DMS79 treated with DMSO at 0.1 percent for 48 hours (cell line): ENCODE data around the gene PRKAR2A.

Experiments
- DNase-seq: peaks from one replicate; lab custom pipeline; 2025; lab: John Stamatoyannopoulos, UW

The PRKAR2A gene

GRCh38 chr3:48847504-48848423 lies at the start of gene PRKAR2A:
PRKAR2A (minus strand) TSS chr3:48847874; CDS start chr3:48847596, 278 bp downstream.
- DNase-seq: peak; percentile 35

- no peak for DNase-seq
Measured at GRCh38 chr3:48896936-48897335, 49.3 kb upstream of the PRKAR2A start.

GRCh38 chr3:48894516-48894915 lies 46.8 kb upstream of the PRKAR2A start:
- DNase-seq: no peak

- DNase-seq: no peak
Measured at GRCh38 chr3:48891606-48892005, 43.9 kb upstream of the PRKAR2A start.

GRCh38 chr3:48885753-48886152 lies 38.1 kb upstream of the PRKAR2A start:
- DNase-seq: no peak

- no peak for DNase-seq
Measured at GRCh38 chr3:48881652-48882114, 34.0 kb upstream of the PRKAR2A start.

GRCh38 chr3:48881006-48881405 lies 33.3 kb upstream of the PRKAR2A start:
- DNase-seq: no peak

GRCh38 chr3:48879994-48880377 lies 32.3 kb upstream of the PRKAR2A start:
- no peak for DNase-seq

- DNase-seq: no peak
Measured at GRCh38 chr3:48879307-48879993, 31.8 kb upstream of the PRKAR2A start.

- DNase-seq: no peak
Measured at GRCh38 chr3:48877671-48878070, 30.0 kb upstream of the PRKAR2A start.

- no peak for DNase-seq
Measured at GRCh38 chr3:48863122-48863521, 15.4 kb upstream of the PRKAR2A start.

- no peak for DNase-seq
Measured at GRCh38 chr3:48859206-48859605, 11.5 kb upstream of the PRKAR2A start.

GRCh38 chr3:48858709-48859108 lies 11.0 kb upstream of the PRKAR2A start:
- DNase-seq: no peak

- DNase-seq: no peak
Measured at GRCh38 chr3:48857641-48858040, 10.0 kb upstream of the PRKAR2A start.

- no peak for DNase-seq
Measured at GRCh38 chr3:48856469-48856868, 8.8 kb upstream of the PRKAR2A start.

- no peak for DNase-seq
Measured at GRCh38 chr3:48855681-48856447, 8.2 kb upstream of the PRKAR2A start.

GRCh38 chr3:48852151-48852550 lies 4.5 kb upstream of the PRKAR2A start:
- no peak for DNase-seq

GRCh38 chr3:48851407-48851806 lies 3.7 kb upstream of the PRKAR2A start:
- DNase-seq: peak; percentile 42

GRCh38 chr3:48848816-48849515 lies 1.3 kb upstream of the PRKAR2A start:
- no peak for DNase-seq

- DNase-seq: peak; percentile 68
Measured at GRCh38 chr3:48847053-48847503, 596 bp downstream of the PRKAR2A start.

GRCh38 chr3:48845170-48845569 lies 2.5 kb downstream of the PRKAR2A start:
- DNase-seq: no peak

- no peak for DNase-seq
Measured at GRCh38 chr3:48837163-48837562, 10.5 kb downstream of the PRKAR2A start.
